ENCODE measurements around the gene MUC21. TPM values are rescaled to one million over a fixed set of nuclear protein-coding genes. Genes with fewer than 3 reads are reported as not detected.

MUC21 gene
- total RNA-seq, 1 experiment from 2014 or later = not detected

DNA sequence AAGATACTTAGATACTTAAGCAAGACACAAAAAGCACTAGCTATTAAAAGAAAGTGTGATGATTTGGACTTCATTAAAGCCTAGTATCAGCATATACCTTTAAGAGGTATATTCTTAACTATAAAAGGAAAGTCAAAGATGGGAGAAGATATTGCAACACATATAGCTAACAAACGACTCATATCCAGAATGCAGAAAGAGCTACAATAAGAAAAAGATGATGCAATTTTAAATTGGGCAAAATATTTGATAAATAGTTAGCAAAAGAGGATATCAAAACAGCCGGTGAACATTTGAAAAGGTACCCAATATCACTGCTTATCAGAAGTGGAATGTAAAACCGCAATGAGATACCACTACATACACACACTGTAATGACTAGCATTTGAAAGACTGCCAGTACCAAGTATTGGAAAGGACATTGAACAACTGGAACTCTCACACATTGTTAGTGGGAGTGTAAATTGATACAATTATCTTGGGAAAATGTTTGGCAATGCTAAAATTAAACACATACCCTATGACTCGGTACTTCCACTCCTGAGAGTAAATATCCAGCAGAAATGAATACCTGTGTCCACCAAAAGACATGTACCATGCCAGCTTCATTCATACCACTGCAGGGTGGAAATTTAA lies 52.5 kb downstream of the MUC21 start:
- no TSS peak for BruUV-seq (replicated peaks)
- intact Hi-C loops (cut with micrococcal nuclease; ENCODE audit: unreplicated experiment) = no loop called here
- H3K9me3 ChIP-seq (ENCODE audit: control insufficient read depth, insufficient read depth, low read depth, low read length) = no peaks in the 10 kb centered on the region
- H3K27ac ChIP-seq (ENCODE audit: low read length) = no peak overlapping the region
- in situ Hi-C loops (cut with HindIII; ENCODE audit: low pct_unique_long_range_greater_than_20kb, low sequenced_read_pairs) = no loop called here
- no peak for TF ChIP-seq SIN3A (IDR thresholded peaks at IDR 0.05; ENCODE audit: borderline replicate concordance, insufficient read depth, low read depth, low read length)
- TF ChIP-seq REST (IDR thresholded peaks at IDR 0.05; ENCODE audit: insufficient read depth in 1 of 2, low read depth in 2 of 2, low read length in 1 of 2) = no peak
- no peak for TF ChIP-seq POLR2AphosphoS5 (IDR thresholded peaks at IDR 0.05; ENCODE audit: low read depth, low read length)
- TF ChIP-seq CTCF (IDR thresholded peaks at IDR 0.05) = no peak
- TF ChIP-seq TCF7L2 (IDR thresholded peaks at IDR 0.05; ENCODE audit: low read depth, low read length) = no peak
- DNase-seq (ENCODE audit: low read depth, low spot score) = no peak
- POLR2A ChIA-PET = no interaction called here
- H3K27me3 ChIP-seq (ENCODE audit: control insufficient read depth, insufficient read depth, low read length) = no peaks in the 10 kb centered on the region
- CTCF ChIA-PET = interaction anchor here (0.8 kb wide), 1 partner anchor 94 kb away, joined by 5 read pairs; no protein-coding TSS in a partner anchor
- no peak for ATAC-seq
- H3K4me3 ChIP-seq (ENCODE audit: low read depth in 2 of 2, low read length in 2 of 2) = no peak overlapping the region
- peaks cover under 1% of the 10 kb centered on the region for H3K4me1 ChIP-seq (ENCODE audit: control insufficient read depth, insufficient read depth, low read length)
- no peaks in the 10 kb centered on the region for H3K36me3 ChIP-seq (ENCODE audit: control insufficient read depth, insufficient read depth, low read length)

- intact Hi-C loops (cut with micrococcal nuclease; ENCODE audit: unreplicated experiment) (no loop called here), in situ Hi-C loops (cut with HindIII; ENCODE audit: low pct_unique_long_range_greater_than_20kb, low sequenced_read_pairs) (no loop called here)
- ChIA-PET POLR2A (no interaction called here), CTCF (no interaction called here)
- ATAC-seq (no peak), DNase-seq (ENCODE audit: low read depth, low spot score) (no peak)
- Histone ChIP-seq H3K27ac (ENCODE audit: low read length) (no peak overlapping the region), H3K36me3 (ENCODE audit: control insufficient read depth, insufficient read depth, low read length) (no peaks in the 10 kb centered on the region), H3K4me3 (ENCODE audit: low read depth in 2 of 2, low read length in 2 of 2) (no peak overlapping the region), H3K9me3 (ENCODE audit: control insufficient read depth, insufficient read depth, low read depth, low read length) (no peaks in the 10 kb centered on the region), H3K27me3 (ENCODE audit: control insufficient read depth, insufficient read depth, low read length) (no peaks in the 10 kb centered on the region), H3K4me1 (ENCODE audit: control insufficient read depth, insufficient read depth, low read length) (peaks cover 4% of the 10 kb centered on the region)
- TF ChIP-seq REST (IDR thresholded peaks at IDR 0.05; ENCODE audit: insufficient read depth in 1 of 2, low read depth in 2 of 2, low read length in 1 of 2) = no peak
- TF ChIP-seq TCF7L2 (IDR thresholded peaks at IDR 0.05; ENCODE audit: low read depth, low read length) = no peak
- TF ChIP-seq SIN3A (IDR thresholded peaks at IDR 0.05; ENCODE audit: borderline replicate concordance, insufficient read depth, low read depth, low read length) = no peak
- no peak for TF ChIP-seq POLR2AphosphoS5 (IDR thresholded peaks at IDR 0.05; ENCODE audit: low read depth, low read length)
- TF ChIP-seq CTCF (IDR thresholded peaks at IDR 0.05) = no peak
- BruUV-seq (replicated peaks) = no TSS peak
Measured at GRCh38 chr6:31037169-31037568, 53.7 kb downstream of the MUC21 start.

Measured in Panc1 (cell line).